HPDE6-E6E7 (cell line): ENCODE data around the gene LRRC36.
A peak's percentile ranks its signal among the peaks of the same experiment; 100 is the strongest.

Experiments used
- DNase-seq: peaks from one replicate; pipeline ENCODE4 v3.0.0; 2011; ENCODE audit warnings: missing footprints; ENCODE audit errors: extremely low spot score

The LRRC36 gene

GRCh38 chr16:67425061-67425460 lies 98.4 kb downstream of the LRRC36 start:
- no peak for DNase-seq

GRCh38 chr16:67425580-67425979 lies 99.0 kb downstream of the LRRC36 start:
- DNase-seq, result no peak

GRCh38 chr16:67426022-67426421 lies 99.4 kb downstream of the LRRC36 start:
- no peak for DNase-seq

GRCh38 chr16:67426950-67427349 lies 100.3 kb downstream of the LRRC36 start:
- no peak for DNase-seq

GRCh38 chr16:67428146-67428731 lies 101.6 kb downstream of the LRRC36 start:
- peak; percentile 78 for DNase-seq

GRCh38 chr16:67429053-67429798 lies 102.6 kb downstream of the LRRC36 start:
- no peak for DNase-seq

- no peak for DNase-seq
These were observed 103.3 kb downstream of the LRRC36 start for GRCh38 chr16:67429799-67430503.

- peak; percentile 48 for DNase-seq
These were observed 103.9 kb downstream of the LRRC36 start for GRCh38 chr16:67430504-67430976.

- peak; percentile 73 for DNase-seq
These were observed 104.6 kb downstream of the LRRC36 start, which contains the start of gene HSD11B2 for GRCh38 chr16:67430977-67431774. TSS of gene HSD11B2 (plus strand) at chr16:67431121. CDS start at chr16:67431249, 128 bp downstream.

GRCh38 chr16:67431775-67432505 lies 105.3 kb downstream of the LRRC36 start:
- DNase-seq, result no peak

- no peak for DNase-seq
These were observed 105.9 kb downstream of the LRRC36 start for GRCh38 chr16:67432506-67432890.

- no peak for DNase-seq
These were observed 106.6 kb downstream of the LRRC36 start for GRCh38 chr16:67433131-67433719.
